OCI-LY3 (cell line): Measurements from ENCODE around the gene RBPJ.

Experiments
- H2AFZ ChIP-seq: fragments of 200-600, 300-600 bp; shearing (Covaris generic); 2 replicates; pipeline ENCODE4 v1.6.0; 2014; ENCODE audit warnings: antibody characterized with exemption, low read depth, low read length
- H3K27ac ChIP-seq: fragments of 200-600, 300-600 bp; sonication (generic); 2 replicates; pipeline ENCODE4 v1.5.1; 2014; ENCODE audit warnings: mild to moderate bottlenecking, low read length, moderate library complexity, mixed read lengths
- H3K27me3 ChIP-seq: fragments of 200-600, 300-600 bp; sonication (generic); 2 replicates; pipeline ENCODE4 v1.6.1; 2014; ENCODE audit warnings: low read depth, low read length, mixed read lengths
- H3K36me3 ChIP-seq: fragments of 200-600, 300-600 bp; sonication (generic); replicated peaks from 2 replicates; pipeline ENCODE3; 2014; ENCODE audit warnings: low read depth, low read length, mixed read lengths
- H3K4me1 ChIP-seq: fragments of 300-600, 200-600 bp; sonication (generic); 2 replicates; pipeline ENCODE4 v1.6.1; 2014; ENCODE audit warnings: low read length, mixed read lengths
- H3K4me2 ChIP-seq: fragments of 200-600, 300-600 bp; sonication (generic); 2 replicates; pipeline ENCODE4 v1.6.1; 2014; ENCODE audit warnings: low read length, mixed read lengths
- H3K4me3 ChIP-seq: fragments of 300-600, 200-600 bp; sonication (generic); 2 replicates; pipeline ENCODE4 v1.5.1; 2014; ENCODE audit warnings: antibody characterized with exemption, mild to moderate bottlenecking, low read length, moderate library complexity
- H3K79me2 ChIP-seq: fragments of 300-600, 200-600 bp; shearing (Covaris generic); 2 replicates; pipeline ENCODE4 v1.6.1; 2014; ENCODE audit warnings: mild to moderate bottlenecking, low read length, mixed read lengths
- H3K9ac ChIP-seq: fragments of 300-600, 200-600 bp; shearing (Covaris generic); 2 replicates; pipeline ENCODE4 v1.6.0; 2014; ENCODE audit warnings: mild to moderate bottlenecking, low read length, moderate library complexity
- H3K9me3 ChIP-seq: fragments of 200-600, 300-600 bp; shearing (Covaris generic); 2 replicates; pipeline ENCODE4 v1.6.1; 2014; ENCODE audit warnings: low read length, mixed read lengths; ENCODE audit not compliant: insufficient read depth
- H4K20me1 ChIP-seq: fragments of 200-600, 300-600 bp; sonication (generic); 2 replicates; pipeline ENCODE4 v1.6.1; 2016; ENCODE audit warnings: low read length, mixed read lengths; ENCODE audit not compliant: insufficient read depth
- EZH2phosphoT487 ChIP-seq: fragments of 200-600 bp; shearing (Covaris generic); IDR thresholded peaks from 2 replicates; pipeline ENCODE4 v1.6.1; 2018; ENCODE audit warnings: antibody characterized with exemption, mixed run types, low read depth
- TF ChIP-seq, protein P1 (sequence below): fragments of 200-600, 300-600 bp; sonication (generic); IDR thresholded peaks from 2 replicates; pipeline ENCODE4 v1.5.1; 2014; ENCODE audit warnings: antibody characterized with exemption, low read length, low read depth

RBPJ gene

DNA sequence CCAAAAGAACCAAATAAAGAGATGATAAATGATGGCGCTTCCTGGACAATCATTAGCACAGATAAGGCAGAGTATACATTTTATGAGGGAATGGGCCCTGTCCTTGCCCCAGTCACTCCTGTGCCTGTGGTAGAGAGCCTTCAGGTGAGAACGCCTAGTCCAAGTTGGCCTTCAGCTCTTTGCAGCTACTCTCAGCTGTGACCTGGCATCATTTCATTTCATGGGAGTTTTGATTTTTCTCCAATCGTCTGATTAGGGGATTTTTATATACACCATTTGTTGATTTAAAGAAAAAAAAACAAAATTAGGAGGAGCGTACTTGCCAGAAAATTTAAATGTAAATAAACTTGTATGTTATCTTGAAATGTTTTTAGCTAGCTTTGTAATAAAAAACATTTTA is 109.1 kb downstream of the RBPJ start:
- Histone ChIP-seq H4K20me1 (peaks cover 20% of the 10 kb centered on the region), H3K36me3 (peaks cover 51% of the 10 kb centered on the region), H3K4me2 (no peak overlapping the region), H3K4me1 (no peaks in the 10 kb centered on the region), H2AFZ (no peak overlapping the region), H3K79me2 (no peaks in the 10 kb centered on the region), H3K27me3 (no peaks in the 10 kb centered on the region), H3K4me3 (no peak overlapping the region), H3K9me3 (no peaks in the 10 kb centered on the region), H3K27ac (no peak overlapping the region), H3K9ac (no peak overlapping the region)
- no peak for TF ChIP-seq EZH2phosphoT487
- TF ChIP-seq, protein P1, sequence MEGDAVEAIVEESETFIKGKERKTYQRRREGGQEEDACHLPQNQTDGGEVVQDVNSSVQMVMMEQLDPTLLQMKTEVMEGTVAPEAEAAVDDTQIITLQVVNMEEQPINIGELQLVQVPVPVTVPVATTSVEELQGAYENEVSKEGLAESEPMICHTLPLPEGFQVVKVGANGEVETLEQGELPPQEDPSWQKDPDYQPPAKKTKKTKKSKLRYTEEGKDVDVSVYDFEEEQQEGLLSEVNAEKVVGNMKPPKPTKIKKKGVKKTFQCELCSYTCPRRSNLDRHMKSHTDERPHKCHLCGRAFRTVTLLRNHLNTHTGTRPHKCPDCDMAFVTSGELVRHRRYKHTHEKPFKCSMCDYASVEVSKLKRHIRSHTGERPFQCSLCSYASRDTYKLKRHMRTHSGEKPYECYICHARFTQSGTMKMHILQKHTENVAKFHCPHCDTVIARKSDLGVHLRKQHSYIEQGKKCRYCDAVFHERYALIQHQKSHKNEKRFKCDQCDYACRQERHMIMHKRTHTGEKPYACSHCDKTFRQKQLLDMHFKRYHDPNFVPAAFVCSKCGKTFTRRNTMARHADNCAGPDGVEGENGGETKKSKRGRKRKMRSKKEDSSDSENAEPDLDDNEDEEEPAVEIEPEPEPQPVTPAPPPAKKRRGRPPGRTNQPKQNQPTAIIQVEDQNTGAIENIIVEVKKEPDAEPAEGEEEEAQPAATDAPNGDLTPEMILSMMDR: no peak

DNA sequence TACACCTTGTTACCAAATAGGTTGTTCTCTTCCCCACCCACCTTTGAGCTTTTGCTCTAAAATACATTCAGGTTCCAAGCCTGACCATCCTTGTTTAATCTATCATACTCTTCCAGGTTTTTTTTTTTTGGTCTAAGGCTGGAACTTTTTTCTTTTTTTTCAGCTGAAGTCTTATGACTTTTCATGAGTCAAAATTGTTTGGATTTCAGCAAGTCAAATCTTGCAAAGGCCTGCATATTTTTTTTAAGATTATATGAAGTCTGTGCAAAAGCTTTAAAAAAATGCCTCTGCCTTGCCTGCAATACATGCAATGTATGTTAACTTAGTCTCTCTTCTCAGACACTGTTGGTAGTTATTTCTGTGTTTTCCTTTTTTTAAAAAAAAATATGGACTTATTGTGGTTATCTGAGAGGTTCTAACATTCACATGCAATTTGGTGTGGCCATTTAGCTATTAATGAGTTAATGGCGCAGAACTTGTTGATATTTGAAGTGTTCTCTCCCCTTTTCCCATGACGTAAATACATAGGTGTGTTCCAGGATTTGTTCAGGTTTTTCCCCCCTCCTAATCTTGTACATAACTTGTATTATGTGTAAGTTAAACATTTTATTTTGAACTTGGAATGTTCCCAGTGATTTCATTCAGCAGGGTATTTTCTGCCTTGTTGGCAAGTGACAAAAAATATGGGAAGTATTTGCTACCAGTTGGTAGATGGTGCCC is 110.8 kb downstream of the RBPJ start:
- H3K4me2 ChIP-seq: no peak overlapping the region
- no peak overlapping the region for H3K9ac ChIP-seq
- H3K79me2 ChIP-seq: no peaks in the 10 kb centered on the region
- no peak overlapping the region for H3K27ac ChIP-seq
- H3K4me3 ChIP-seq: no peak overlapping the region
- peaks cover 18% of the 10 kb centered on the region for H4K20me1 ChIP-seq
- no peak for TF ChIP-seq EZH2phosphoT487
- TF ChIP-seq, protein P1: no peak
- no peaks in the 10 kb centered on the region for H3K9me3 ChIP-seq
- H2AFZ ChIP-seq: no peak overlapping the region
- H3K27me3 ChIP-seq: no peaks in the 10 kb centered on the region
- no peaks in the 10 kb centered on the region for H3K4me1 ChIP-seq
- peaks cover 44% of the 10 kb centered on the region for H3K36me3 ChIP-seq

DNA sequence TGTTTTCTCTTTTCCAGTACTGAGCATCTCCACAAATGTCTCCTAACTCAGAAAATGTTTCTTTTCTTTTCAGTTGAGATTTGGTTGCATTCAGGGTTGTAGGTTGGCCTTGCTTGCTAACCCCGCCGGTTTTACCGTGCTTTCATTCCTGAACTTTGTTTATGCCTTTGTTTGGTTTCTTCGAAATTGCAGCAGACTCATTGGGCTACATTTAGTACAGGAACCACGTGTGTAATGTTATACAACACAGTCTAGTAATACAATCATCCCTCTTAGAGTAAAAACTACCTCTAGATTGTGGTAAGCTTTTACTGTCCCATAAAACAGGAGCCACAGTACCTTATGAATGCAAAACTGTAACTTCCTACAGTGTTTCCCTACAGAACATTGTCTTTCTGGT is 111.6 kb downstream of the RBPJ start:
- TF ChIP-seq, protein P1: no peak
- no peak for TF ChIP-seq EZH2phosphoT487
- H3K27ac ChIP-seq: no peak overlapping the region

DNA sequence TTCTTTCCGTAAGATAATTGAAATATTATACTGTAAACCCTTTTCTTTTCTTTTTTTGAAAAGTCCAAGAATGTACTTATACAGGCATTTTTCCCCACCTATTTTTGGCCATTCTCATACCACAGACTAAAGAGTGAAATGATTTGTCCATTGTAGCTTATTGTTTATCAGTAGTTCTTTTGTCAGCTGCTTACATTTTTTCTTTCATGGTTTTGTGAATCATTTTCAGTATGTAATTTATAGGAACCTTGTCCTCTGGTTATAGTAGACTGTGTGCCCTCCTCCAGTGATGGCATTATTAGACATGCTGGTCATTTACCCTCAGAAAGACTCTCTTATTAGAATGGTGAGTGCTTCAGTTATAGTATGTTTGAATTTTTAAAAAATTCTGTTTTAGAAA is 112.7 kb downstream of the RBPJ start:
- Histone ChIP-seq H3K9ac (no peak overlapping the region), H4K20me1 (peaks cover 3% of the 10 kb centered on the region; the same call in 1 of the 2 replicates), H3K4me2 (no peak overlapping the region), H3K27ac (no peak overlapping the region), H3K9me3 (no peaks in the 10 kb centered on the region), H3K79me2 (no peaks in the 10 kb centered on the region), H2AFZ (no peak overlapping the region), H3K36me3 (peaks cover 51% of the 10 kb centered on the region), H3K27me3 (no peaks in the 10 kb centered on the region), H3K4me3 (no peak overlapping the region), H3K4me1 (no peaks in the 10 kb centered on the region)
- TF ChIP-seq, protein P1: no peak
- no peak for TF ChIP-seq EZH2phosphoT487

More for the DNA sequence above, 111.6 kb downstream of the RBPJ start:
- Histone ChIP-seq H3K27me3 (no peaks in the 10 kb centered on the region), H3K9me3 (no peaks in the 10 kb centered on the region), H3K4me1 (no peaks in the 10 kb centered on the region), H4K20me1 (peaks cover 10% of the 10 kb centered on the region), H3K36me3 (peaks cover 45% of the 10 kb centered on the region), H3K9ac (no peak overlapping the region), H3K4me2 (no peak overlapping the region), H3K79me2 (no peaks in the 10 kb centered on the region), H2AFZ (no peak overlapping the region), H3K4me3 (no peak overlapping the region)
